B cell (primary cell): ENCODE measurements around the gene ELF1. TPM values are rescaled to one million over a fixed set of nuclear protein-coding genes. Genes with fewer than 3 reads are reported as not detected.

ENCODE experiments used
- ATAC-seq: fragments of 200-7000 bp; cut with Tn5 transposase; one replicate; pipeline ENCODE4 v1.10.0; 2021; ENCODE audit warnings: low read depth, mild to moderate bottlenecking, moderate number of reproducible peaks, moderate library complexity
- CTCF ChIA-PET: fragments of 350-600 bp; sonication (Branson Sonifier 250); formaldehyde crosslinking; loops from one replicate; lab custom pipeline; 2021; ENCODE audit warnings: antibody characterized with exemption, inconsistent platforms; lab: Charles Lee
- POLR2A ChIA-PET: fragments of 350-600 bp; sonication (Branson Sonifier 250); formaldehyde crosslinking; loops from one replicate; lab custom pipeline; 2021; ENCODE audit warnings: antibody characterized with exemption; lab: Charles Lee
- DNase-seq: peaks from one replicate; pipeline ENCODE4 v3.0.0; 2013
- H2AFZ ChIP-seq: 2 replicates; pipeline ENCODE4 v1.6.1; 2012; ENCODE audit warnings: mild to moderate bottlenecking, low read depth, low read length; ENCODE audit not compliant: insufficient read depth, poor library complexity, severe bottlenecking
- H3K27ac ChIP-seq, 2 donors: 1 replicate in 1 of 2; 2 replicates in 1 of 2; pipeline ENCODE4 v1.5.1; 2012 to 2013; ENCODE audit warnings: low read length in 2 of 2, mild to moderate bottlenecking in 2 of 2, moderate library complexity in 1 of 2
- H3K27me3 ChIP-seq, 4 experiments: fragments of 200-600 bp in 1 of 4; sonication (generic) in 1 of 4; replicated peaks in 1 of 4; 1 replicate in 2 of 4; 2 replicates in 2 of 4; pipeline versions ENCODE4 v1.6.1 to v1.7.0; 2013 to 2016; ENCODE audit warnings: low read length in 3 of 4, mild to moderate bottlenecking in 2 of 4, mixed read lengths in 1 of 4, moderate library complexity in 1 of 4; ENCODE audit not compliant: insufficient read depth in 4 of 4, control insufficient read depth in 3 of 4; ENCODE audit errors: control extremely low read depth in 1 of 4
- H3K36me3 ChIP-seq, 2 experiments: replicated peaks in 1 of 2; 1 replicate in 1 of 2; 2 replicates in 1 of 2; pipeline versions ENCODE4 v1.6.1 to v1.7.1; 2013; ENCODE audit warnings: low read length in 1 of 2; ENCODE audit not compliant: insufficient read depth in 2 of 2, control insufficient read depth in 1 of 2; ENCODE audit errors: control extremely low read depth in 1 of 2, extremely low read depth in 1 of 2
- H3K4me1 ChIP-seq, 2 donors: fragments of 200-600 bp in 1 of 2; sonication (generic) in 1 of 2; 1 replicate in 1 of 2; 2 replicates in 1 of 2; pipeline versions ENCODE4 v1.5.1 to v1.6.1; 2013 to 2017; ENCODE audit warnings: low read length in 2 of 2; ENCODE audit not compliant: control insufficient read depth in 2 of 2, insufficient read depth in 2 of 2
- H3K4me2 ChIP-seq: replicated peaks from 2 replicates; pipeline ENCODE3; 2012; ENCODE audit warnings: mild to moderate bottlenecking, low read depth, low read length; ENCODE audit not compliant: poor library complexity, severe bottlenecking
- H3K4me3 ChIP-seq, 5 experiments: fragments of 200-600 bp in 1 of 5; sonication (generic) in 1 of 5; 1 replicate in 3 of 5; 2 replicates in 2 of 5; pipeline versions ENCODE4 v1.5.1 to v1.7.0; 2011 to 2016; ENCODE audit warnings: low read length in 4 of 5, mild to moderate bottlenecking in 4 of 5, low read depth in 2 of 5, control low read depth in 1 of 5, moderate library complexity in 1 of 5; ENCODE audit not compliant: insufficient read depth in 1 of 5; ENCODE audit errors: control extremely low read depth in 1 of 5, extremely low read depth in 1 of 5
- H3K79me2 ChIP-seq: fragments of 200-600 bp; sonication (generic); one replicate; pipeline ENCODE4 v1.6.0; 2016; ENCODE audit warnings: low read length; ENCODE audit not compliant: control insufficient read depth, insufficient read depth
- H3K9ac ChIP-seq: fragments of 200-600 bp; sonication (generic); 2 replicates; pipeline ENCODE4 v1.6.1; 2017; ENCODE audit warnings: mild to moderate bottlenecking, low read length, moderate library complexity
- H3K9me3 ChIP-seq, 3 donors: one replicate each; pipeline versions ENCODE4 v1.6.1 to v1.7.1; 2013; ENCODE audit warnings: low read length in 2 of 3; ENCODE audit not compliant: control insufficient read depth in 2 of 3, insufficient read depth in 1 of 3; ENCODE audit errors: control extremely low read depth in 1 of 3
- H4K20me1 ChIP-seq: 2 replicates; pipeline ENCODE4 v1.6.0; 2012; ENCODE audit warnings: mild to moderate bottlenecking, low read length; ENCODE audit not compliant: insufficient read depth, control insufficient read depth, poor library complexity, severe bottlenecking
- H3K27ac Mint-ChIP-seq: one replicate; pipeline ENCODE4 v1.8.0; 2021; ENCODE audit warnings: mixed read lengths
- H3K27me3 Mint-ChIP-seq: one replicate; pipeline ENCODE4 v1.8.0; 2021; ENCODE audit warnings: mixed read lengths
- H3K4me1 Mint-ChIP-seq: one replicate; pipeline ENCODE4 v1.8.0; 2021; ENCODE audit warnings: mixed read lengths
- H3K4me3 Mint-ChIP-seq: one replicate; pipeline ENCODE4 v1.8.0; 2021; ENCODE audit warnings: mixed read lengths
- H3K9me3 Mint-ChIP-seq: one replicate; pipeline ENCODE4 v1.8.0; 2022; ENCODE audit warnings: mixed read lengths; ENCODE audit not compliant: insufficient read depth
- EZH2 ChIP-seq: IDR thresholded peaks from 2 replicates; pipeline ENCODE4 v1.6.1; 2012; ENCODE audit warnings: borderline replicate concordance, low read depth, mild to moderate bottlenecking, moderate library complexity, low read length; ENCODE audit not compliant: insufficient read depth, poor library complexity, severe bottlenecking
- whole genome bisulfite sequencing: methylation state at CpG from one replicate; pipeline ENCODE4 v1.1.5; 2013; ENCODE audit warnings: missing lambda C conversion rate; ENCODE audit not compliant: insufficient coverage; 5-methylcytosine and 5-hydroxymethylcytosine counted together
- intact Hi-C: fragments of 100-400 bp; cut with micrococcal nuclease; formaldehyde crosslinking; loops from one replicate; pipeline ENCODE4 v1.10.0; 2022
- polyA plus RNA-seq: library from polyadenylated mRNA; depleted of rRNA; stranded (reverse); fragments of >200 nt; gene quantifications from 2 replicates; pipeline ENCODE4 v1.2.3, GENCODE V29; 2012
- total RNA-seq, 2 donors: library from RNA; stranded (reverse); fragments of 120-200 nt in 1 of 2; gene quantifications; 1 replicate in 1 of 2; 2 replicates in 1 of 2; pipeline versions ENCODE4 v1.2.3 to v1.2.4, GENCODE V29; 2013 to 2022
- TF ChIP-seq, protein P1 (sequence below): fragments of 200-600 bp; IDR thresholded peaks from one replicate; pipeline ENCODE4 v1.8.0; 2022; ENCODE audit warnings: antibody characterized with exemption, mild to moderate bottlenecking

The ELF1 gene
- total and polyA plus RNA-seq, 2 donors (not counting 1 experiment from before 2014, with no cell fraction given), result 62.0 to 186 TPM

DNA sequence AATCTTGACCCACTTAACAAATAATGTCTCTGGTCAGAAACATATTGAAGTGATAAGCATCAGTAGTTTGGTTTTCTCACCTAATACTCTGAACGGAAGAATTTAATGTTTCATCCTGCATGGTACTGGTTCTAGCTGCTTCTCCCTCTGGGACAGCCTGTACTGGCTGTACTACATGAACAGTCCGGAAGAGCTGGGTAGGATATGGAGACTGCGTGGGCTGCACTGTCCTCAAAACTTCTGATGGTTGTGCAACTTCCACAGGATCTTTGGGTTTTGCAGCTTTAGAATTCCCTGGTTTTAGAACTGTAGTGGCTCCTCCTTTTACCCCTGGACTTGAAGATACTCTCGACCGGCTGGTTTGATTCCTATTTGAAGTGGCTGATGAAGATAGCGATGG is 78.3 kb downstream of the ELF1 start:
- Mint-ChIP-seq H3K27ac (no peak overlapping the region), H3K4me3 (no peak overlapping the region), H3K4me1 (peaks cover 7% of the 10 kb centered on the region), H3K9me3 (no peaks in the 10 kb centered on the region), H3K27me3 (no peaks in the 10 kb centered on the region)
- peaks cover 73% of the 10 kb centered on the region for H3K79me2 ChIP-seq
- 95% methylated on average over 2 of the region's 6 CpGs for WGBS
- H3K9ac ChIP-seq, result no peak overlapping the region
- no peak overlapping the region for H3K27ac ChIP-seq
- H4K20me1 ChIP-seq, result peaks cover 23% of the 10 kb centered on the region
- TF ChIP-seq EZH2, result no peak
- TF ChIP-seq, protein P1, sequence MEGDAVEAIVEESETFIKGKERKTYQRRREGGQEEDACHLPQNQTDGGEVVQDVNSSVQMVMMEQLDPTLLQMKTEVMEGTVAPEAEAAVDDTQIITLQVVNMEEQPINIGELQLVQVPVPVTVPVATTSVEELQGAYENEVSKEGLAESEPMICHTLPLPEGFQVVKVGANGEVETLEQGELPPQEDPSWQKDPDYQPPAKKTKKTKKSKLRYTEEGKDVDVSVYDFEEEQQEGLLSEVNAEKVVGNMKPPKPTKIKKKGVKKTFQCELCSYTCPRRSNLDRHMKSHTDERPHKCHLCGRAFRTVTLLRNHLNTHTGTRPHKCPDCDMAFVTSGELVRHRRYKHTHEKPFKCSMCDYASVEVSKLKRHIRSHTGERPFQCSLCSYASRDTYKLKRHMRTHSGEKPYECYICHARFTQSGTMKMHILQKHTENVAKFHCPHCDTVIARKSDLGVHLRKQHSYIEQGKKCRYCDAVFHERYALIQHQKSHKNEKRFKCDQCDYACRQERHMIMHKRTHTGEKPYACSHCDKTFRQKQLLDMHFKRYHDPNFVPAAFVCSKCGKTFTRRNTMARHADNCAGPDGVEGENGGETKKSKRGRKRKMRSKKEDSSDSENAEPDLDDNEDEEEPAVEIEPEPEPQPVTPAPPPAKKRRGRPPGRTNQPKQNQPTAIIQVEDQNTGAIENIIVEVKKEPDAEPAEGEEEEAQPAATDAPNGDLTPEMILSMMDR, result no peak
- no peak overlapping the region for H2AFZ ChIP-seq
- POLR2A ChIA-PET, result interaction anchor here (0.7 kb wide), 1 partner anchor 65 kb away, joined by 3 read pairs; no protein-coding TSS in a partner anchor
- ATAC-seq, result no peak
- no peaks in the 10 kb centered on the region for H3K4me1 ChIP-seq
- H3K36me3 ChIP-seq, result peaks cover 8 to 71% of the 10 kb centered on the region in 2 experiments
- CTCF ChIA-PET, result interaction anchor here (1.1 kb wide), 2 partner anchors 19 to 113 kb away, joined by 4 to 5 read pairs; no protein-coding TSS in a partner anchor
- no peak overlapping the region for H3K4me2 ChIP-seq
- intact Hi-C loops, result loop anchor here (1.0 kb wide), 1 partner anchor 7 kb away; no protein-coding TSS in a partner anchor
- no peaks in the 10 kb centered on the region for H3K27me3 ChIP-seq
- no peak overlapping the region for H3K4me3 ChIP-seq
- no peak for DNase-seq
- no peaks in the 10 kb centered on the region for H3K9me3 ChIP-seq

DNA sequence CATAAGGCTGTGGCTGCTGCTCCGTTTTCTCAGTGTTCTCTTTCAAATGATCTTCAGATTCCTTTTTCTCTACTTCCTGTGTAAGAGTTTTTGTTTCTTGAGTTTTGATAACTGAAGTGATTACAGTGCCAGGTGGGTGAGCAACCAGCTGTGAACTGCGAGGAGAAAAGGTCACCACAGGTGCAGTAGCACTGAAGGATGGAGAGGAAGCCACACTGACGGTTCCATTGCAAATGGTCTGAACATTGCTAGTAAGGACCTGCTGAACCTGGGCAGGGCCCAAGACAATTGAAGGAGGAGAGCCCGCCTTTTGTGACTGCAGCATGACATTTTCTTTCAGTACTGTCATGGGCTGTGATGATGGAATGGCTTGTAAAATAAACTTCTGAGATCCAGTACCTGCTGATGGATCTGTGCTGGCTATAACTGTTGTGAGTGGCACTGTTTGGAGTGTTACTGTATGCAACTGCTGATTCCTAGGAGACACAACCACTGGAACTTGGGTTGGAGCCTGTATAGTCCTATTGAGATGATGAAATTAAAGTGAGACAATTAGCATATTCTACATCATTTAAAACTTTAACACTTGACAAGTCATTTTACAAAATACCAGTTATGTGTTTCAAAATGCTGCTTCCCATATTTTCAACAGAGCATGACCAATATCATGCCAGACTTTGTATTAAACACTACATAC is 85.5 kb downstream of the ELF1 start:
- H3K9me3 Mint-ChIP-seq, result no peaks in the 10 kb centered on the region
- H3K4me2 ChIP-seq, result peak overlapping the region; percentile 54
- peaks cover 36% of the 10 kb centered on the region for H4K20me1 ChIP-seq
- peak overlapping the region; percentile 43 to 79 for H3K27ac ChIP-seq
- TF ChIP-seq, protein P1, result no peak
- TF ChIP-seq EZH2, result no peak
- peaks cover 1 to 56% of the 10 kb centered on the region in 2 experiments for H3K36me3 ChIP-seq
- peaks cover 43% of the 10 kb centered on the region for H3K4me1 Mint-ChIP-seq
- H3K4me3 ChIP-seq, result peak overlapping the region in 1 of 5 experiments; percentile 4
- peaks cover 22 to 23% of the 10 kb centered on the region in 2 donors for H3K4me1 ChIP-seq
- peak; percentile 92 for ATAC-seq
- H3K4me3 Mint-ChIP-seq, result peak overlapping the region; percentile 48
- intact Hi-C loops, result loop anchor here (2.0 kb wide), 1 partner anchor 13 kb away; no protein-coding TSS in a partner anchor
- ChIA-PET CTCF (interaction anchor here (0.6 to 1.5 kb wide), 4 partner anchors 10 to 121 kb away, joined by 3 to 5 read pairs (median 5); no protein-coding TSS in a partner anchor), POLR2A (interaction anchor here (0.7 kb wide), 1 partner anchor 12 kb away, joined by 3 read pairs; no protein-coding TSS in a partner anchor)
- peaks cover 55% of the 10 kb centered on the region for H3K79me2 ChIP-seq
- peak overlapping the region; percentile 33 for H3K9ac ChIP-seq
- no peaks in the 10 kb centered on the region for H3K27me3 ChIP-seq
- no peaks in the 10 kb centered on the region for H3K27me3 Mint-ChIP-seq
- DNase-seq, result peak; percentile 75
- WGBS, result 0% methylated on average over 3 of the region's 4 CpGs
- peak overlapping the region; percentile 74 for H3K27ac Mint-ChIP-seq
- H3K9me3 ChIP-seq, result no peaks in the 10 kb centered on the region
- no peak overlapping the region for H2AFZ ChIP-seq
